ENCODE measurements around the gene SUOX.

DNA sequence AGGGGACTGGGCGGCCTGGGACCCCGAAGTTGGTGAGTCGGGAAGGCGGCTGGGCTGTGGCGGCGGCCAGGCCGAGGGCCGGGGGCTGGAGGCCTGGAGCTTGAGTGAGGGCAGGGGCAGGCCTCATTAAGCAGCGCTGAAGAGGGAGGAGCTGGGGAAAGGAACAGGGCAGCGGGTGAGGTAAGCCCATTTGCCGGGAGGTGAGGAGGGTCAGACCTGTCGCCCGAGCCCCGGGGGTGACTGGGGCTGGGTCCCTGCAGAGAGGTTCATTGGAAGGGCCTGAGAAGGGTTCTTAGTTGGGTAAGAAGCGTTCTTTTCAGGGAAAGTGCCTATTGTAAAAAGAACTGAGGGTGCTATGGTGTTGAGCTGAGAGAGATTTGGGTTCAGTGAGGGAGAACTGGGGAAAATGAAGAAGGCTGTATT lies 22.8 kb upstream of the SUOX start:
- TF ChIP-seq POLR2A (IDR thresholded peaks at IDR 0.05) (peak in 1 of 4 donors; percentile 56), POLR2AphosphoS5 (IDR thresholded peaks at IDR 0.05) (no peak), EP300 (IDR thresholded peaks at IDR 0.05) (no peak)
- TF ChIP-seq, protein P1, sequence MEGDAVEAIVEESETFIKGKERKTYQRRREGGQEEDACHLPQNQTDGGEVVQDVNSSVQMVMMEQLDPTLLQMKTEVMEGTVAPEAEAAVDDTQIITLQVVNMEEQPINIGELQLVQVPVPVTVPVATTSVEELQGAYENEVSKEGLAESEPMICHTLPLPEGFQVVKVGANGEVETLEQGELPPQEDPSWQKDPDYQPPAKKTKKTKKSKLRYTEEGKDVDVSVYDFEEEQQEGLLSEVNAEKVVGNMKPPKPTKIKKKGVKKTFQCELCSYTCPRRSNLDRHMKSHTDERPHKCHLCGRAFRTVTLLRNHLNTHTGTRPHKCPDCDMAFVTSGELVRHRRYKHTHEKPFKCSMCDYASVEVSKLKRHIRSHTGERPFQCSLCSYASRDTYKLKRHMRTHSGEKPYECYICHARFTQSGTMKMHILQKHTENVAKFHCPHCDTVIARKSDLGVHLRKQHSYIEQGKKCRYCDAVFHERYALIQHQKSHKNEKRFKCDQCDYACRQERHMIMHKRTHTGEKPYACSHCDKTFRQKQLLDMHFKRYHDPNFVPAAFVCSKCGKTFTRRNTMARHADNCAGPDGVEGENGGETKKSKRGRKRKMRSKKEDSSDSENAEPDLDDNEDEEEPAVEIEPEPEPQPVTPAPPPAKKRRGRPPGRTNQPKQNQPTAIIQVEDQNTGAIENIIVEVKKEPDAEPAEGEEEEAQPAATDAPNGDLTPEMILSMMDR (IDR thresholded peaks at IDR 0.05), result peak in 1 of 6 experiments; percentile 5

Measured in upper lobe of left lung (tissue), 4 donors.